Dermis microvascular lymphatic vessel endothelial cell (primary cell): ENCODE measurements around the gene ZNF516. TPM values are rescaled to one million over a fixed set of nuclear protein-coding genes. Genes with fewer than 3 reads are reported as not detected.

Source experiments
- DNase-seq, 2 donors: peaks; one replicate each; pipeline versions ENCODE4 v3.0.0 to v3.0.0-alpha.2; 2010; ENCODE audit warnings: low read depth in 2 of 2
- total RNA-seq: library from RNA; depleted of rRNA; stranded (reverse); fragments of >200 nt; gene quantifications from 2 replicates; pipeline ENCODE4 v1.2.1, GENCODE V29; 2014

Gene ZNF516
- total RNA-seq, 1 donor from 2014 or later = 8.2 TPM

- DNase-seq = no peak
These were observed 151.0 kb downstream of the ZNF516 start for GRCh38 chr18:76343938-76344569.

- no peak for DNase-seq
These were observed 154.6 kb downstream of the ZNF516 start for GRCh38 chr18:76340410-76340809.

GRCh38 chr18:76339246-76339620, 155.8 kb downstream of the ZNF516 start:
- DNase-seq = no peak

- DNase-seq = no peak
These were observed 156.3 kb downstream of the ZNF516 start for GRCh38 chr18:76338619-76339245.

GRCh38 chr18:76338088-76338487, 157.0 kb downstream of the ZNF516 start:
- no peak for DNase-seq

GRCh38 chr18:76335859-76336640, 159.0 kb downstream of the ZNF516 start:
- DNase-seq = peak; percentile 44 to 55

- DNase-seq = no peak
These were observed 166.9 kb downstream of the ZNF516 start for GRCh38 chr18:76328140-76328539.

GRCh38 chr18:76323891-76324290, 171.2 kb downstream of the ZNF516 start:
- DNase-seq = no peak

- no peak for DNase-seq
These were observed 172.4 kb downstream of the ZNF516 start for GRCh38 chr18:76322686-76323085.

- no peak for DNase-seq
These were observed 175.7 kb downstream of the ZNF516 start for GRCh38 chr18:76319366-76319765.

GRCh38 chr18:76318607-76319006, 176.4 kb downstream of the ZNF516 start:
- DNase-seq = no peak

GRCh38 chr18:76317136-76317535, 177.9 kb downstream of the ZNF516 start:
- DNase-seq = no peak

GRCh38 chr18:76315722-76316230, 179.3 kb downstream of the ZNF516 start:
- DNase-seq = no peak

- no peak for DNase-seq
These were observed 180.5 kb downstream of the ZNF516 start for GRCh38 chr18:76314496-76314895.

- DNase-seq = no peak
These were observed 181.0 kb downstream of the ZNF516 start for GRCh38 chr18:76314015-76314414.
